Measurements from ENCODE around the gene SLC39A11. TPM values are rescaled to one million over a fixed set of nuclear protein-coding genes. Genes with fewer than 3 reads are reported as not detected.

SLC39A11 gene
- total RNA-seq, 1 donor = 15.8 TPM

GRCh38 chr17:72719206-72719577 is 373.3 kb downstream of the SLC39A11 start:
- no peak for TF ChIP-seq CTCF (IDR thresholded peaks at IDR 0.05; ENCODE audit: insufficient read depth, low read length)
- H3K4me3 ChIP-seq (ENCODE audit: low read depth, low read length) = no peak overlapping the region
- no peak for DNase-seq (ENCODE audit: low read depth)

GRCh38 chr17:72717676-72718075 is 374.8 kb downstream of the SLC39A11 start:
- TF ChIP-seq CTCF (IDR thresholded peaks at IDR 0.05; ENCODE audit: insufficient read depth, low read length) = no peak
- DNase-seq (ENCODE audit: low read depth) = no peak
- H3K4me3 ChIP-seq (ENCODE audit: low read depth, low read length) = no peak overlapping the region

DNA sequence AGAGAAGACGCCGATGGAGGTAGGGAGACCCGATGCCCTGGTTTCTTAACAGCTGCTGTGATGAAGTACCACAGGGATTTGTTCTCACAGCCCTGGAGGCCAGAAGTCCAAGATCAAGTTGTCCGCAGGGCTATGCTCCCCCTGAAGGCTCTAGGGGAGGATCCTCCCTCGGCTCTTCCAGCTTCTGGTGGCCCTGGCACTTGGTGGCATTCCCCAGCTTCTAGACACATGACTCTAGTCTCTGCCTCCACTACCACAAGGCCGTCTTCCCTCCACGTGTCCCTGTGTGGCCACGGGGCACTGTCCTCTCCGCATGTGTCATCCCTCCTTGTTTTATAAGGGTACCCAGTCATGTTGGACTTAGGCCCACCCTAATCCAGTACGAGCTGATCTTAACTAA is 375.2 kb downstream of the SLC39A11 start:
- TF ChIP-seq CTCF (IDR thresholded peaks at IDR 0.05; ENCODE audit: insufficient read depth, low read length) = no peak
- no peak for DNase-seq (ENCODE audit: low read depth)
- H3K4me3 ChIP-seq (ENCODE audit: low read depth, low read length) = no peak overlapping the region

- no peak overlapping the region for H3K4me3 ChIP-seq (ENCODE audit: low read depth, low read length)
- no peak for TF ChIP-seq CTCF (IDR thresholded peaks at IDR 0.05; ENCODE audit: insufficient read depth, low read length)
- peak; percentile 85 for DNase-seq (ENCODE audit: low read depth)
Measured at GRCh38 chr17:72715906-72716572, 376.4 kb downstream of the SLC39A11 start.

- no peak for DNase-seq (ENCODE audit: low read depth)
- TF ChIP-seq CTCF (IDR thresholded peaks at IDR 0.05; ENCODE audit: insufficient read depth, low read length) = no peak
- no peak overlapping the region for H3K4me3 ChIP-seq (ENCODE audit: low read depth, low read length)
Measured at GRCh38 chr17:72714357-72714966, 378.0 kb downstream of the SLC39A11 start.

GRCh38 chr17:72713701-72714100 is 378.8 kb downstream of the SLC39A11 start:
- no peak overlapping the region for H3K4me3 ChIP-seq (ENCODE audit: low read depth, low read length)
- TF ChIP-seq CTCF (IDR thresholded peaks at IDR 0.05; ENCODE audit: insufficient read depth, low read length) = no peak
- no peak for DNase-seq (ENCODE audit: low read depth)

All from fibroblast of the aortic adventitia (primary cell).